HEK293 (cell line): Measurements from ENCODE around the gene KLF4.

Experiments
- CTCF ChIA-PET: fragments of 350-600 bp; formaldehyde crosslinking; extraction: SDS; loops from one replicate; lab custom pipeline; 2021; ENCODE audit warnings: antibody characterized with exemption; lab: Yijun Ruan, JAX
- POLR2A ChIA-PET: fragments of 300-600 bp; formaldehyde crosslinking; extraction: SDS; loops from one replicate; lab custom pipeline; 2020; ENCODE audit warnings: antibody characterized with exemption, inconsistent platforms; lab: Yijun Ruan, JAX
- H3K27ac ChIP-seq: fragments of 200-500 bp; sonication (Bioruptor generic); 2 replicates; pipeline ENCODE4 v1.5.1; 2014; ENCODE audit warnings: low read depth, low read length, control low read depth, inconsistent platforms; ENCODE audit errors: extremely low read depth
- H3K36me3 ChIP-seq, 2 experiments: fragments of 200-500 bp in 1 of 2; sonication (Bioruptor generic) in 1 of 2; 1 replicate in 1 of 2; 2 replicates in 1 of 2; pipeline ENCODE4 v1.5.1; 2014 to 2017; ENCODE audit warnings: inconsistent platforms in 2 of 2, low read length in 2 of 2; ENCODE audit not compliant: control insufficient read depth in 2 of 2, insufficient read depth in 1 of 2
- H3K4me1 ChIP-seq: fragments of 200-500 bp; sonication (Bioruptor generic); 2 replicates; pipeline ENCODE4 v1.5.1; 2014; ENCODE audit warnings: mild to moderate bottlenecking, low read length, inconsistent platforms; ENCODE audit not compliant: control insufficient read depth, insufficient read depth
- H3K4me3 ChIP-seq: 2 replicates; pipeline ENCODE4 v1.5.1; 2011; ENCODE audit warnings: low read depth, mild to moderate bottlenecking, control low read depth, low read length, moderate library complexity
- H3K9me3 ChIP-seq: fragments of 200-500 bp; sonication (Bioruptor generic); 2 replicates; pipeline ENCODE4 v1.5.1; 2014; ENCODE audit warnings: low read depth, low read length, inconsistent platforms; ENCODE audit not compliant: control insufficient read depth, insufficient read depth
- HOXC10 ChIP-seq: sonication (generic); formaldehyde crosslinking; IDR thresholded peaks from 2 replicates; pipeline ENCODE4 v1.8.1; 2023; ENCODE audit warnings: mild to moderate bottlenecking, missing genetic modification reagents
- KLF9 ChIP-seq: fragments of 450-650 bp; formaldehyde crosslinking; IDR thresholded peaks from 2 replicates; pipeline ENCODE4 v1.5.1; 2016; ENCODE audit warnings: missing biosample characterization, missing genetic modification characterization, low read depth
- SCRT2 ChIP-seq: fragments of 450-650 bp; formaldehyde crosslinking; IDR thresholded peaks from 2 replicates; pipeline ENCODE4 v1.5.1; 2016; ENCODE audit warnings: missing biosample characterization, missing genetic modification characterization
- SP7 ChIP-seq: fragments of 450-650 bp; formaldehyde crosslinking; IDR thresholded peaks from 2 replicates; pipeline ENCODE4 v1.5.1; 2016; ENCODE audit warnings: missing biosample characterization, missing genetic modification characterization
- ZFP41 ChIP-seq: fragments of 450-650 bp; formaldehyde crosslinking; IDR thresholded peaks from 2 replicates; pipeline ENCODE4 v1.5.1; 2016; ENCODE audit warnings: missing biosample characterization, missing genetic modification characterization, borderline replicate concordance
- ZFP69B ChIP-seq: fragments of 450-650 bp; formaldehyde crosslinking; IDR thresholded peaks from 2 replicates; pipeline ENCODE4 v1.5.1; 2016; ENCODE audit warnings: missing biosample characterization, missing genetic modification characterization
- ZNF112 ChIP-seq: fragments of 450-650 bp; formaldehyde crosslinking; IDR thresholded peaks from 2 replicates; pipeline ENCODE4 v1.5.0; 2017; ENCODE audit warnings: missing biosample characterization, missing genetic modification characterization
- ZNF132 ChIP-seq: fragments of 450-650 bp; formaldehyde crosslinking; IDR thresholded peaks from 2 replicates; pipeline ENCODE4 v1.5.1; 2017; ENCODE audit warnings: missing biosample characterization, missing genetic modification characterization, borderline replicate concordance
- ZNF2 ChIP-seq: fragments of 450-650 bp; formaldehyde crosslinking; IDR thresholded peaks from 2 replicates; pipeline ENCODE4 v1.5.1; 2016; ENCODE audit warnings: missing biosample characterization, missing genetic modification characterization
- ZNF302 ChIP-seq: fragments of 450-650 bp; formaldehyde crosslinking; IDR thresholded peaks from 2 replicates; pipeline ENCODE4 v1.5.1; 2016; ENCODE audit warnings: missing biosample characterization, missing genetic modification characterization, low read depth
- ZNF335 ChIP-seq: fragments of 450-650 bp; formaldehyde crosslinking; conservative IDR thresholded peaks from 2 replicates; pipeline ENCODE4 v1.5.1; 2016; ENCODE audit warnings: missing biosample characterization, missing genetic modification characterization
- ZNF341 ChIP-seq: fragments of 450-650 bp; formaldehyde crosslinking; IDR thresholded peaks from 2 replicates; pipeline ENCODE4; 2016; ENCODE audit warnings: low read depth, missing biosample characterization, missing genetic modification characterization
- ZNF37A ChIP-seq: fragments of 450-650 bp; IDR thresholded peaks from 2 replicates; pipeline ENCODE4 v1.5.1; 2018; ENCODE audit warnings: missing biosample characterization, missing genetic modification characterization
- ZNF404 ChIP-seq: fragments of 450-650 bp; formaldehyde crosslinking; IDR thresholded peaks from 2 replicates; pipeline ENCODE4 v1.5.1; 2017; ENCODE audit warnings: missing biosample characterization, missing genetic modification characterization
- ZNF433 ChIP-seq: fragments of 450-650 bp; formaldehyde crosslinking; IDR thresholded peaks from 2 replicates; pipeline ENCODE4 v1.5.1; 2016; ENCODE audit warnings: missing biosample characterization, missing genetic modification characterization, low read depth
- ZNF596 ChIP-seq: fragments of 450-650 bp; IDR thresholded peaks from 2 replicates; pipeline ENCODE4 v1.5.0; 2018; ENCODE audit warnings: missing biosample characterization, mild to moderate bottlenecking, missing genetic modification characterization, moderate library complexity
- ZNF626 ChIP-seq: fragments of 450-650 bp; sonication (Bioruptor Pico); formaldehyde crosslinking; IDR thresholded peaks from 2 replicates; pipeline ENCODE4 v1.5.1; 2018; ENCODE audit warnings: missing biosample characterization, missing genetic modification characterization, inconsistent platforms
- ZNF654 ChIP-seq: fragments of 450-650 bp; formaldehyde crosslinking; IDR thresholded peaks from 2 replicates; pipeline ENCODE4 v1.5.1; 2016; ENCODE audit warnings: low read depth, missing biosample characterization, missing genetic modification characterization
- ZNF747 ChIP-seq: fragments of 450-650 bp; formaldehyde crosslinking; IDR thresholded peaks from 2 replicates; pipeline ENCODE4 v1.5.1; 2016; ENCODE audit warnings: missing biosample characterization, missing genetic modification characterization
- ZNF785 ChIP-seq: fragments of 450-650 bp; formaldehyde crosslinking; IDR thresholded peaks from 2 replicates; pipeline ENCODE4 v1.5.1; 2016; ENCODE audit warnings: missing biosample characterization, missing genetic modification characterization
- ZNF791 ChIP-seq: fragments of 450-650 bp; formaldehyde crosslinking; IDR thresholded peaks from 2 replicates; pipeline ENCODE4 v1.5.1; 2016; ENCODE audit warnings: missing biosample characterization, missing genetic modification characterization
- ZSCAN16 ChIP-seq: fragments of 450-650 bp; formaldehyde crosslinking; IDR thresholded peaks from 2 replicates; pipeline ENCODE4 v1.5.1; 2016; ENCODE audit warnings: missing biosample characterization, missing genetic modification characterization
- ZSCAN30 ChIP-seq: fragments of 450-650 bp; IDR thresholded peaks from 2 replicates; pipeline ENCODE4 v1.5.1; 2018; ENCODE audit warnings: missing biosample characterization, mild to moderate bottlenecking, missing genetic modification characterization, moderate library complexity
- TF ChIP-seq, protein P1 (sequence below): fragments of 450-650 bp; formaldehyde crosslinking; IDR thresholded peaks from 2 replicates; pipeline ENCODE4 v1.5.1; 2016; ENCODE audit warnings: missing biosample characterization, missing genetic modification characterization
- TF ChIP-seq, protein P2 (sequence below): fragments of 450-650 bp; formaldehyde crosslinking; IDR thresholded peaks from 2 replicates; pipeline ENCODE4 v1.5.1; 2017; ENCODE audit warnings: missing biosample characterization, missing genetic modification characterization
- TF ChIP-seq, protein P3 (sequence below): sonication (generic); formaldehyde crosslinking; IDR thresholded peaks from 2 replicates; pipeline ENCODE4 v1.8.1; 2022; ENCODE audit warnings: mild to moderate bottlenecking, moderate library complexity, missing genetic modification reagents
- TF ChIP-seq, protein P4 (sequence below): fragments of 450-650 bp; formaldehyde crosslinking; IDR thresholded peaks from 2 replicates; pipeline ENCODE4 v1.5.1; 2017; ENCODE audit warnings: missing biosample characterization, missing genetic modification characterization
- TF ChIP-seq, protein P5 (sequence below): fragments of 450-650 bp; formaldehyde crosslinking; optimal IDR thresholded peaks from 2 replicates; pipeline ENCODE3; 2016; ENCODE audit warnings: missing biosample characterization, mild to moderate bottlenecking, missing genetic modification characterization
- TF ChIP-seq, protein P6 (sequence below): fragments of 450-650 bp; formaldehyde crosslinking; IDR thresholded peaks from 2 replicates; pipeline ENCODE4 v1.5.1; 2016; ENCODE audit warnings: missing biosample characterization, missing genetic modification characterization

The KLF4 gene

DNA sequence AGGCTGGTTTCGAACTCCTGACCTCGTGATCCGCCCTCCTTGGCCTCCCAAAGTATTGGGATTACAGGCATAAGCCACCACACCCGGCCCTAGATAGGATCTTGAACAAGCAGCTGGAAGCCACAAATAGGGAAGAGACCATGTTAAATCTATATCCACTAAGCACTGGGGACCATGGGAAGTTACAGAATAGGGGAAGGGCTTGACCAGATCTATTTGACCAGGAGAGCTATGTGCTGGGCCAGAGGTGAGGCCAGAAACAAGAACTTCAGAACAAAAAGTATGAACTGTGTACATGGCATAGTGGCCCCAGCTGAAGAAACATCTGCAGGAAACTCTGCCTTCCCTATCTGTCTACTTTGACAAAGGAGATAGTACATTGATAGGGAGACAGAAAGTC, 10.8 kb downstream of the KLF4 start:
- H3K4me3 ChIP-seq, result no peak overlapping the region
- ChIA-PET CTCF (interaction anchor here (0.7 to 2.0 kb wide), 4 partner anchors 54 to 378 kb away, joined by 3 to 9 read pairs (median 4); no protein-coding TSS in a partner anchor), POLR2A (no interaction called here)
- H3K36me3 ChIP-seq, result no peaks in the 10 kb centered on the region
- TF ChIP-seq, protein P1, sequence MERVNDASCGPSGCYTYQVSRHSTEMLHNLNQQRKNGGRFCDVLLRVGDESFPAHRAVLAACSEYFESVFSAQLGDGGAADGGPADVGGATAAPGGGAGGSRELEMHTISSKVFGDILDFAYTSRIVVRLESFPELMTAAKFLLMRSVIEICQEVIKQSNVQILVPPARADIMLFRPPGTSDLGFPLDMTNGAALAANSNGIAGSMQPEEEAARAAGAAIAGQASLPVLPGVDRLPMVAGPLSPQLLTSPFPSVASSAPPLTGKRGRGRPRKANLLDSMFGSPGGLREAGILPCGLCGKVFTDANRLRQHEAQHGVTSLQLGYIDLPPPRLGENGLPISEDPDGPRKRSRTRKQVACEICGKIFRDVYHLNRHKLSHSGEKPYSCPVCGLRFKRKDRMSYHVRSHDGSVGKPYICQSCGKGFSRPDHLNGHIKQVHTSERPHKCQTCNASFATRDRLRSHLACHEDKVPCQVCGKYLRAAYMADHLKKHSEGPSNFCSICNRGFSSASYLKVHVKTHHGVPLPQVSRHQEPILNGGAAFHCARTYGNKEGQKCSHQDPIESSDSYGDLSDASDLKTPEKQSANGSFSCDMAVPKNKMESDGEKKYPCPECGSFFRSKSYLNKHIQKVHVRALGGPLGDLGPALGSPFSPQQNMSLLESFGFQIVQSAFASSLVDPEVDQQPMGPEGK (tag by site-specific recombination), result no peak
- TF ChIP-seq ZFP69B (no peak), ZNF626 (tag by site-specific recombination) (no peak), SCRT2 (tag by site-specific recombination) (no peak), ZNF37A (no peak), ZNF341 (no peak), ZSCAN30 (tag by site-specific recombination) (no peak), ZNF335 (tag by site-specific recombination) (no peak), ZNF747 (tag by site-specific recombination) (no peak), ZNF112 (no peak), HOXC10 (CRISPR knock-in tag) (no peak), KLF9 (tag by site-specific recombination) (no peak), ZNF791 (tag by site-specific recombination) (no peak), ZSCAN16 (no peak)
- TF ChIP-seq, protein P2, sequence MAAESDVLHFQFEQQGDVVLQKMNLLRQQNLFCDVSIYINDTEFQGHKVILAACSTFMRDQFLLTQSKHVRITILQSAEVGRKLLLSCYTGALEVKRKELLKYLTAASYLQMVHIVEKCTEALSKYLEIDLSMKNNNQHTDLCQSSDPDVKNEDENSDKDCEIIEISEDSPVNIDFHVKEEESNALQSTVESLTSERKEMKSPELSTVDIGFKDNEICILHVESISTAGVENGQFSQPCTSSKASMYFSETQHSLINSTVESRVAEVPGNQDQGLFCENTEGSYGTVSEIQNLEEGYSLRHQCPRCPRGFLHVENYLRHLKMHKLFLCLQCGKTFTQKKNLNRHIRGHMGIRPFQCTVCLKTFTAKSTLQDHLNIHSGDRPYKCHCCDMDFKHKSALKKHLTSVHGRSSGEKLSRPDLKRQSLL, result no peak
- TF ChIP-seq, protein P3, sequence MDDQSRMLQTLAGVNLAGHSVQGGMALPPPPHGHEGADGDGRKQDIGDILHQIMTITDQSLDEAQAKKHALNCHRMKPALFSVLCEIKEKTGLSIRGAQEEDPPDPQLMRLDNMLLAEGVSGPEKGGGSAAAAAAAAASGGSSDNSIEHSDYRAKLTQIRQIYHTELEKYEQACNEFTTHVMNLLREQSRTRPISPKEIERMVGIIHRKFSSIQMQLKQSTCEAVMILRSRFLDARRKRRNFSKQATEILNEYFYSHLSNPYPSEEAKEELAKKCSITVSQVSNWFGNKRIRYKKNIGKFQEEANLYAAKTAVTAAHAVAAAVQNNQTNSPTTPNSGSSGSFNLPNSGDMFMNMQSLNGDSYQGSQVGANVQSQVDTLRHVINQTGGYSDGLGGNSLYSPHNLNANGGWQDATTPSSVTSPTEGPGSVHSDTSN (CRISPR knock-in tag), result no peak
- H3K27ac ChIP-seq, result no peak overlapping the region
- no peaks in the 10 kb centered on the region for H3K9me3 ChIP-seq
- peaks cover 4% of the 10 kb centered on the region; the same call in 1 of the 2 replicates for H3K4me1 ChIP-seq

DNA sequence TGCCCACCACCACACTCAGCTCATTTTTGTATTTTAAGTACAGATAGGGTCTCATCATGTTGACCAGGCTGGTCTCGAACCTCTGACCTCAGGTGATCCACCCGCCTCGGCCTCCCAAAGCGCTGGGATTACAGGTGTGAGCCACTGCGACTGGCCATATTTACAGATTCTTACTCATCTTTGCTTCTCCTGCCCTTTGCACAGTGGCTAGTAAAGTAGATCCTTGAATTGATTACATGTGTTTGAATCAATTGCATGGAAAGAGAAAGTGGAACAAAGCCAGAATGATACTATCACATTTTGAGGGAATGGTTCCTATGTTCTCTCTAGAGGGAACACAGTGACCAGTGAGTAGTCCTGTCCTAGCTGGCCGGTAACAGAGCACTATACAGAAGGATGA, 15.4 kb downstream of the KLF4 start:
- no peaks in the 10 kb centered on the region for H3K9me3 ChIP-seq
- CTCF ChIA-PET, result interaction anchor here (0.5 to 1.2 kb wide), 2 partner anchors 9 to 48 kb away, joined by 3 to 6 read pairs; no protein-coding TSS in a partner anchor
- no peak for TF ChIP-seq ZNF112
- TF ChIP-seq ZNF433 (tag by site-specific recombination), result no peak
- TF ChIP-seq ZNF132 (tag by site-specific recombination), result no peak
- TF ChIP-seq, protein P4, sequence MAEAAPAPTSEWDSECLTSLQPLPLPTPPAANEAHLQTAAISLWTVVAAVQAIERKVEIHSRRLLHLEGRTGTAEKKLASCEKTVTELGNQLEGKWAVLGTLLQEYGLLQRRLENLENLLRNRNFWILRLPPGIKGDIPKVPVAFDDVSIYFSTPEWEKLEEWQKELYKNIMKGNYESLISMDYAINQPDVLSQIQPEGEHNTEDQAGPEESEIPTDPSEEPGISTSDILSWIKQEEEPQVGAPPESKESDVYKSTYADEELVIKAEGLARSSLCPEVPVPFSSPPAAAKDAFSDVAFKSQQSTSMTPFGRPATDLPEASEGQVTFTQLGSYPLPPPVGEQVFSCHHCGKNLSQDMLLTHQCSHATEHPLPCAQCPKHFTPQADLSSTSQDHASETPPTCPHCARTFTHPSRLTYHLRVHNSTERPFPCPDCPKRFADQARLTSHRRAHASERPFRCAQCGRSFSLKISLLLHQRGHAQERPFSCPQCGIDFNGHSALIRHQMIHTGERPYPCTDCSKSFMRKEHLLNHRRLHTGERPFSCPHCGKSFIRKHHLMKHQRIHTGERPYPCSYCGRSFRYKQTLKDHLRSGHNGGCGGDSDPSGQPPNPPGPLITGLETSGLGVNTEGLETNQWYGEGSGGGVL (tag by site-specific recombination), result no peak
- TF ChIP-seq ZNF654, result no peak
- no peak for TF ChIP-seq ZNF791 (tag by site-specific recombination)
- TF ChIP-seq ZFP41 (tag by site-specific recombination), result no peak
- TF ChIP-seq, protein P5, sequence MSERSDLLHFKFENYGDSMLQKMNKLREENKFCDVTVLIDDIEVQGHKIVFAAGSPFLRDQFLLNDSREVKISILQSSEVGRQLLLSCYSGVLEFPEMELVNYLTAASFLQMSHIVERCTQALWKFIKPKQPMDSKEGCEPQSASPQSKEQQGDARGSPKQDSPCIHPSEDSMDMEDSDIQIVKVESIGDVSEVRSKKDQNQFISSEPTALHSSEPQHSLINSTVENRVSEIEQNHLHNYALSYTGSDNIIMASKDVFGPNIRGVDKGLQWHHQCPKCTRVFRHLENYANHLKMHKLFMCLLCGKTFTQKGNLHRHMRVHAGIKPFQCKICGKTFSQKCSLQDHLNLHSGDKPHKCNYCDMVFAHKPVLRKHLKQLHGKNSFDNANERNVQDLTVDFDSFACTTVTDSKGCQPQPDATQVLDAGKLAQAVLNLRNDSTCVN, result no peak
- no peak for TF ChIP-seq ZNF302 (tag by site-specific recombination)
- TF ChIP-seq ZNF2 (tag by site-specific recombination), result no peak
- TF ChIP-seq ZNF596 (tag by site-specific recombination), result no peak
- no peak for TF ChIP-seq SP7
- TF ChIP-seq ZNF404 (tag by site-specific recombination), result no peak
- no peak for TF ChIP-seq ZSCAN16
- TF ChIP-seq ZNF785, result no peak
- TF ChIP-seq, protein P6, sequence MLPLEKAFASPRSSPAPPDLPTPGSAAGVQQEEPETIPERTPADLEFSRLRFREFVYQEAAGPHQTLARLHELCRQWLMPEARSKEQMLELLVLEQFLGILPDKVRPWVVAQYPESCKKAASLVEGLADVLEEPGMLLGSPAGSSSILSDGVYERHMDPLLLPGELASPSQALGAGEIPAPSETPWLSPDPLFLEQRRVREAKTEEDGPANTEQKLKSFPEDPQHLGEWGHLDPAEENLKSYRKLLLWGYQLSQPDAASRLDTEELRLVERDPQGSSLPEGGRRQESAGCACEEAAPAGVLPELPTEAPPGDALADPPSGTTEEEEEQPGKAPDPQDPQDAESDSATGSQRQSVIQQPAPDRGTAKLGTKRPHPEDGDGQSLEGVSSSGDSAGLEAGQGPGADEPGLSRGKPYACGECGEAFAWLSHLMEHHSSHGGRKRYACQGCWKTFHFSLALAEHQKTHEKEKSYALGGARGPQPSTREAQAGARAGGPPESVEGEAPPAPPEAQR (tag by site-specific recombination), result no peak

More for the DNA sequence above, 15.4 kb downstream of the KLF4 start:
- Histone ChIP-seq H3K4me3 (no peak overlapping the region), H3K4me1 (no peaks in the 10 kb centered on the region), H3K27ac (no peak overlapping the region), H3K36me3 (no peaks in the 10 kb centered on the region)
- POLR2A ChIA-PET, result no interaction called here
